DOHH2 (cell line): ENCODE data around the gene LARP7.
"Not testable (repeated sequence)": the region's sequence is repeated elsewhere in the genome, so short reads cannot be mapped to it uniquely, and the experiment has no call there.

ENCODE experiments used
- EZH2phosphoT487 ChIP-seq: fragments of 200-600 bp; sonication (generic); IDR thresholded peaks from 2 replicates; pipeline ENCODE4 v1.6.1; 2017; ENCODE audit warnings: borderline replicate concordance, mild to moderate bottlenecking, antibody characterized with exemption, low read length, moderate library complexity, mixed read lengths
- TF ChIP-seq, protein P1 (sequence below): fragments of 200-600 bp; sonication (generic); IDR thresholded peaks from one replicate; pipeline ENCODE4 v1.5.1; 2014; ENCODE audit warnings: antibody characterized with exemption, mild to moderate bottlenecking, low read depth, low read length; ENCODE audit not compliant: poor library complexity, severe bottlenecking

DNA sequence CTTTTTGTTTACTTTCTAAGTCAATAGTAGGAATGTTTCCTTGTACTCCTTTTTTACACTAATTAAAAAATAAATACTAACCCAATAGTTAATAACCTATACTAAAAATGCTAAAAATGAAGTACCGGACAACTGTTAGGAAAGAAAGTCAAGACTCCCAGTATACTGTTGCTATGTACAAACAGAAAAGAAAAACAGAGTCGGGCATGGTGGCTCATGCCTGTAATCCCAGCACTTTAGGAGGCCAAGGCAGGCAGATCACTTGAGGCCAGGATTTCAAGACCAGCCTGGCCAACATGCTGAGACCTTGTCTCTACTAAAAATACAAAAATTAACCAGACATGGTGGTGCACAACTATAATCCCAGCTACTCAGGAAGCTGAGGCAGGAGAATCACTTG is 24.1 kb upstream of the LARP7 start:
- TF ChIP-seq, protein P1, sequence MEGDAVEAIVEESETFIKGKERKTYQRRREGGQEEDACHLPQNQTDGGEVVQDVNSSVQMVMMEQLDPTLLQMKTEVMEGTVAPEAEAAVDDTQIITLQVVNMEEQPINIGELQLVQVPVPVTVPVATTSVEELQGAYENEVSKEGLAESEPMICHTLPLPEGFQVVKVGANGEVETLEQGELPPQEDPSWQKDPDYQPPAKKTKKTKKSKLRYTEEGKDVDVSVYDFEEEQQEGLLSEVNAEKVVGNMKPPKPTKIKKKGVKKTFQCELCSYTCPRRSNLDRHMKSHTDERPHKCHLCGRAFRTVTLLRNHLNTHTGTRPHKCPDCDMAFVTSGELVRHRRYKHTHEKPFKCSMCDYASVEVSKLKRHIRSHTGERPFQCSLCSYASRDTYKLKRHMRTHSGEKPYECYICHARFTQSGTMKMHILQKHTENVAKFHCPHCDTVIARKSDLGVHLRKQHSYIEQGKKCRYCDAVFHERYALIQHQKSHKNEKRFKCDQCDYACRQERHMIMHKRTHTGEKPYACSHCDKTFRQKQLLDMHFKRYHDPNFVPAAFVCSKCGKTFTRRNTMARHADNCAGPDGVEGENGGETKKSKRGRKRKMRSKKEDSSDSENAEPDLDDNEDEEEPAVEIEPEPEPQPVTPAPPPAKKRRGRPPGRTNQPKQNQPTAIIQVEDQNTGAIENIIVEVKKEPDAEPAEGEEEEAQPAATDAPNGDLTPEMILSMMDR = not testable (repeated sequence)
- TF ChIP-seq EZH2phosphoT487 = not testable (repeated sequence)
